HG02840 (cell line): ENCODE results near the gene CAMTA1.

ENCODE experiments used
- ATAC-seq: cut with Tn5 transposase; IDR thresholded peaks from one replicate; pipeline ENCODE4 v1.9.1; 2021; ENCODE audit warnings: mild to moderate bottlenecking, moderate library complexity, moderate number of reproducible peaks; ENCODE audit not compliant: unreplicated experiment, low FRiP score

Gene CAMTA1

DNA sequence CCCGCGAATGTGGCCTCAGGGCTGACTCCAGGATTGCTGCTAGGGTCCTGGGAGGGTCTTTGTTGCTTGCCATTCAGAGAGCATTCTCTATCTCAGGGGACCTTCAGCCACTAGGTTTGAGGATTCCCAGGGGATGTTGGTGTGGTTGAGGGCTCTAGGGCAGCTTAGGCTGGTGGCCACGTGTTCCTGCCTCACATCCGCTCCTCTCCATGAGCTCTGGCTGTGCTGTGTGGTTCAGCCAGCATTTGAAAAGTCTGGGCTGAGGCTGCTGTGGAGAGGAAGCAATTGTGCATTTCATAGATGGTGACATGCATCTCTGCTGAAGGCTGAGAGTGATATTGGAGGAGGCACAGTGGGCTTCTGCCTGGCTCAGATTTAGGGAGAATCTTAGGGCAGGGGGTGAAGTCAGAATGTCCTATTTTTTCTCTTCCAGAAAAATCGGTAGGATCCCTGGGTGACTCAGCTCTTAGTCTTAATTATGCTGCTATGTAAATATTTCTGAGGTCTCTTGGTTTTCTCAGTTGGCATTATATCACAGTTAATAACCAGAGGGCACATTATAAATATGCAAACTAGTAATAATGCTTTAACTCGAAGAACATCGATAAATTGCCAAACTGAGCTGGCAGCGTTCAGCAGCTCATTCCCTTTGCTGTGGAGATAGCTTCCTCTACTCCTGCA, 182.3 kb downstream of the CAMTA1 start:
- ATAC-seq, result no peak

DNA sequence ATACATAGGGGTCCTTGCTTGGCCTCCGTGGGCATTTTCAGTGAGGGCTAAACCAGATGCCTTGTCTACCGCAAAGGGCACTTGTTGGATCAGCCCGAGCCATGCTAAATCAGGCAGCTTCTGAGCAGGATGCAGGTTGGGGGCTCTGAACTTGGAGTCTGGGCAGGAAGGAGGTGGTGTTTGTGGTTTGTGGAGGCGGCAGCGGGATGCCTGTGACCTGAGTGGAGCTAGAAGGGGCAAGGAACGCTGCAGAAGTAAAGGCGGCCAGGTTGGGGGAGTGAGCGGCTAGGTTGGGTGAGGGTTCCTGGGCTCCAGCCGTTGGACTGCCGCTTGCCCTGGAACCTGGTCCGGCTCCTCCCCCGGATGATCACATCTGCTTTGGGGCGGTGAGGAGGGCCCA, 183.9 kb downstream of the CAMTA1 start:
- ATAC-seq, result no peak

DNA sequence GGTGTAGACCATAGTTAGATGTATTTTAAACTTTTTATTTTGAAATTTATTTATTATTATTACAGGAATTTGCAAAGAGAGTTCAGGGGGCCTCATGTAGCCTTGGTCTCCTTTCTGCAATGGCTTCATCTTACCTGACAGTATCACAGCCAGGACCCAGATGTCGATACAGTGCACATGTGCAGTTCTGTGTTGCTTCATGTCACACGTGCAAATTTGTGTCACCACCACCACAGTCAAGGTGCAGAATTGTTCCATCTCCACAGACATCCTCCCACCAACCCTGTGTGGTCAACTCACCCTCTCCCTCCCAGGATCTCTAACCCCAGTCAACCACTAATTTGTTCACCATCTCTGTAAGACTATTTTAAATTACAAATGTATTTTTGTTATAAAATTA, 184.5 kb downstream of the CAMTA1 start:
- no peak for ATAC-seq

DNA sequence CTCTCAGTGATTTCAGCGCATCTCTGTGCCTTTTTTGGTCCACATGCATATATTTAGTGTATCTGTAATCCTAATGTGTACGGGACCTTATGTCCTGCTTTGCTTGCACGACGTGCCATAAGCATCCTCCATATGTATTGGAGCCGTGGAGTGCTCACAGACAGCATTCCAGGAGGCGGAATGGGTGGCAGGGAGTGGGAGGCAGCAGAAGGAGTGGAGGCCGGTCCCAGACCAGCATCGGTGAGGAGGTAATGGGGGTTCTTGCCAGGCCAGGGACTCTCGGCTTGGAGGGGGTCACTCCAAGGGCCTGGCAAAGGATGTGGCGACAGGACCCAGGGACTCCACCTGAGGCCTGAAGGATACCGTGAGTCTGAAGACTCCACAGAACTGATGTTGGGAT, 185.0 kb downstream of the CAMTA1 start:
- ATAC-seq, result no peak

DNA sequence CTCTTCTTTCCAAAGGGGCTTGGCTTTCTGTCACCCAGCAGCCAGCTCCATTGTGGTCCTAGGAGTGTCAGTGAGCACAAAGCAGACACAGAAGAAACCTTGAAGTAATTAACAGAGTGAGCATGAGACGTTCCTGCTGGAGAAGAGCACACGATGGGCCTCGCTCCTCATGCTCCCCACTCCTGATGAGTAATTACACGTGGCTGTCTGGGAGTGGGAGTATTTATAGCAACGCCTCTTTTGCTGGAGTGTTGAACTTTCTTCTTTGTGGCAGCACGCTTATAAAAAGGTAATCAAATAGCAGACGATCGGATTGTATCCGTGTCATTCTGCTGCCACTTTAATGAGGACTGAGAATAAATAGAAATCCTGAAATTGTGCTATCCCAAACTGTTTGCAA, 185.8 kb downstream of the CAMTA1 start:
- no peak for ATAC-seq

DNA sequence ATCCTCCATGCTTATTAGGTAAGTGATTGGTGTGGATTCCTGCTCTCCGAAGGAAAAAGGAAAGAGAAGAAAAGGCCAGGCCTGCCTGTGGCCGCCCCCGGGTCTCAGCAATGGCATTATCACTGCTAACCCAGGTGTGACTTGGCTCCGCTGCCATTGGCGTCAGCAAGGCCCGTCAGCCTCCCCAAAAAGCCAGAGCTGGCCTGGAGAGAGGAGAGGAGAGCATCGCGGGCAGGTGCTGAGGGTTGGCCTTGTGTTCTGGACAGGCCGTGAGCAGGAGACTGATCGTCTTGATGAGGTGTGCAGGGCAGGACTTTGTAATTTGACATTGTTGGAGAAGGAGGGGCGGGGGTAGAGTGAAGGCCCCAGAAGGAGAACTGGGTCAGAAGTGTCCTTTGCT, 186.4 kb downstream of the CAMTA1 start:
- ATAC-seq, result no peak

DNA sequence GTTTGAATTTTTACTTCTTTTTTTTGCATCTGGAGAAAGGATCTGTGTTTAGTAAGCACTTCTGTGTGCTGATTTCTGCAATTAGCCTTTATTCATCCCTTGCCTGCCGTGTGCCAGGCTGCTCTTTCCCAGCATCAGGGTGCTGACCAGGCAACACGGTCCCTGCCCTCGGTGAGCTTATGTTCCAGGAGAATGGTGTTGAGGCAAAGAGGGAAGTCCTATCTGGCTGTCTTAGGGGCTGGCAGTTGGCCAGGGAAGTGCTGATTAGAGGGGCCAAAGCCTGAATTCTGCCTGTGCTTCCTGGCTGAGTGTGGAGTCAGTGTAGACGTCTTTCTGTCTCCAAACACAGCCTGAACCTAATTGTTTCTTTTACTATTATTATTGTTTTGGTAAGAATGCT, 187.1 kb downstream of the CAMTA1 start:
- ATAC-seq, result no peak

DNA sequence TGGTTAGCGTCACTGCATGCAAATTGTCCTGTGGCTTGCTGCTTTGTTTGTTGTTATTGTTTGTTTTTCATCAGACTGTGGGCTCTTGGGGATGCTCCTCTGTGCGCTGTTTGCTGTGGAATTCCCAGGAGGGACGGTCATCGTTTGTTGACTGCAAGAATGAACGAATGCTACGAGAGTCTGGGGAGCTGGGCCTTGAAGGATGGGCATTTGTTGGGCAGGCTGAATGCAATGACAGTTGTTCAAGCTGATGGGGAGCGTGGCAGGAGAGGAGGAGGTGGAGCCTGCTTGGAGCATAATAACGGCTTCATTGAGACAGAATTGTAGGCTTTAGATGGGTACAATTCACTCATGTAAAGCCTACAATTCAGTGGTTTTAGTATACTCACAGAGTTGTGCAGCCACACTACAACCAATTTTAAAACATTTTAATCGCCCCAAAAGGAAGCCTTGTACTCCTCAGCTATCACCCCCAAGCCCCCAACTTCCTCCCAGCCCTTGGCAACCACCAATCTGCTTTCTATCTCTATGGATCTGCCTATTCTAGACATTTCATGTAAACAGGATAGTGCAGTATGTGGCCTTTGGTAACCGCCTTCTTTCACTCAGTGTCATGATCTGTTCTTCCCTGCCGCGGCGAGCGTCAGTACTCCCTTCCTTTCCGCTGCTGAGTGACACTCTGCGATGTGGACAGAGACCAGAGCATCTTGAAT, 190.2 kb downstream of the CAMTA1 start:
- ATAC-seq, result no peak

DNA sequence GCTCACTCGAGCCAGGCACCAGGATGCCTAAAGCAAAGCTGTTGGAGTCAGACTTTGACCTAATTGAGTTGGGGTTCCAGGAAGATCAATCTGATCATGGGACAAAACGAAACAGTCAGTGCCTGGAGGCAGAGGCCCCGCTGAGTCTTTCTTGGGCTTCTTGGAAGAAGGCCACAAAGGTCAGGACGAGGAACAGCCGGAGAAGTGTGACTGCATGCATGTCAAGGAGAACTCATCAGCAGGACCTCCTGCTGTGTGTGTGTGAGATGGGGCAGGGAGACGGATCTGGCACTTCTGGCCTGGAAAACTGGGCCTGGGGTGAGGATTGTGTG, 190.8 kb downstream of the CAMTA1 start:
- no peak for ATAC-seq

DNA sequence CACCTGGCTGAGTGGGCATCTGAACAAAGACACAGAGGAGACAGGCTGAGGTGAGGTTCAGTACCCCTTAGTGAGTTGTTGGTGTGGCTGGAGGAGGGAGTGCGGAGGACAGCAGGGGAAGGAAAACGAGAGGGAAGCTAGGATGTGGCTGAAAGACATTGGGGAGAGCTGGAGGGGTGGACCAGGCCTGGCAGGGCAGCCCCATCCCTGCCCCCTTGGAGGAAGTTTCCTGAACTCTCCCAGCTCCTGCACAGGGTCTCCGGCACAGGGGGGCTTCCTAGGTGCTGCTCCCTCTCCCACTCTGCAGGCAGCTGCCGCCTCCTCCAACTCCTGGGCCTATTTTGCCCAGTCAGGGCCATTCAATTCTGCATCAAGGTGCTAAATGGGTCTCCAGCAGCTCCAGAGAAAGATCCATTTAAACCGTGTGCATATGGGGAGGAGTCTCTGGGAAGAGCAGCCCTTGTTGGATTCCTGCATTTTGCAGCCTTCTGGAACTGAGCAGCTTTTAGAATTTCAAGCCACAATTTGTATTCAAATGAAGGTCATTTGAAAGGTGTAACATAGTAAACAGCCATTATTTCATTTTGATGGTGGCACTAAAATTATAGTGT, 193.9 kb downstream of the CAMTA1 start:
- no peak for ATAC-seq

DNA sequence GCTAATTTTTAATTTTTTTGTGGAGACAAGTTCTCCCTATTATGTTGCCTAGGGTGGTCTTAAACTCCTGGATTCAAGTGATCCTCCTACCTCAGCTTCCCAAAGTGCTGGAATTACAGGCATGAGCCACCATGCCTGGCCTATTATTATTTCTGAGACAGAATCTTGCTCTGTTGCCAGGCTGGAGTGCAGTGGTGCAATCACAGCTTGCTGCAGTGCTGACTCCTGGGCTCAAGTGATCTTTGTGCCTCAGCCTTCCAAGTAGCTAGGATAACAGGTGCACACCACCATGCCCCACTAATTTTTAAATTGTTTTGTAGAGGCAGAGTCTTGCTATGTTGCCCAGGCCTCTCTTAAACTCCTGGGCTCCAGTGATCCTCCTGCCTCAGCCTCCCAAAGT, 196.3 kb downstream of the CAMTA1 start:
- ATAC-seq, result no peak

DNA sequence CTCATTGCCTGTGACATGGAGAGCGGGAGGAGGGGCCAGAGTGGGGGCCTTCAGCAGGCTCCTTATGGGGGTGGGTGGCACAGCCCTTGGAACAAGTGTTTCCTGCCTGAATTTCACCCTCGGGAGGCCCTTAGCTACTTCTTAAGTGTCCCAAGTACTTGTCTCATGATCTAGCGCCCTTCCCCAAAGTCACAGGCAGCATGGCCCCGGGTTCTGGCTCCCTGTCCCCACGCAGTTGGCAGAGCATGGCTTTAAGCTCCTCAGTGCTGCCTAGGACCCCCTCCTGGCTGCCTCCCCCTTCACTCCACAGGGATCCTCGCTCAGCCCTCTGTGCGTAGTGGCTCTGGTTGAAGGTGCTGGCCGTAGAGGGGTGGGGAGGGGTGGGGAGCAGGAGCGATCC, 197.2 kb downstream of the CAMTA1 start:
- ATAC-seq, result no peak

DNA sequence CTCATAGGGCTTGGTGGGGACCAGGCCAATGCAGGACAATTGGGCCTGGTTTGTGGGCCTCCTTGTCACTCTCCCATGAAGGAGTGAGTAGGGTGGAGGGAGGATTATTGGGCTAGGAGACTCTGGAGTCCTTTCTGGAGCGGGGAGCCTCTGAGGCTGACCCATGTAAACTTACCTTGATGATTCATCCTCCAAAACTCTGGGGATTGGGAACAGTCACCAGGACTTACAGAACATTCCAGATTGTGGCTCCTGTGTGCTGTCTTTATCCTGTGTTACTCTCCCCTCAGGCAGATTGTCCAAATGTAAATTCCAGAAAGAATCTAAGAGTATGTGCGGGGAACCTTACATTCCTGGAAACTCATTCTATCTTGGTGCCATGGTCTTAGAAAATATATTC, 197.6 kb downstream of the CAMTA1 start:
- no peak for ATAC-seq

DNA sequence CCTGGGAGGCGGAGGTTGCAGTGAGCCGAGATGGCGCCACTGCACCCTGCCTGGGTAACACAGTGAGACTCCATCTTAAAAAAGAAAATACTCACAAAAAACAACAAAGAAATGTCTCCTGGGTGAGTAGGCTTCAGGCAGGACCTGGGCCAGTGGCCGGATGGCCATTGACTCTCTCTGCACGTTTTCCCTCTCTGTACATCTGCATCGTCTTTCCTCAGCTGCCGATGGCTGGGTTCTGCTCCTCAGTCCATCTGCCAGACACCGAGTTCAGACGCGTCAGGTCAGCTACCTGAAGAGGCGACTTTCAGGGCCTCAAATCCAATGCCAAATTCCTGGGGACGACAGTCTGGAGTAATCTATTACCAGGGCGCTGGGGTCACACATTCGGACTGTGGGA, 199.3 kb downstream of the CAMTA1 start:
- ATAC-seq, result no peak

DNA sequence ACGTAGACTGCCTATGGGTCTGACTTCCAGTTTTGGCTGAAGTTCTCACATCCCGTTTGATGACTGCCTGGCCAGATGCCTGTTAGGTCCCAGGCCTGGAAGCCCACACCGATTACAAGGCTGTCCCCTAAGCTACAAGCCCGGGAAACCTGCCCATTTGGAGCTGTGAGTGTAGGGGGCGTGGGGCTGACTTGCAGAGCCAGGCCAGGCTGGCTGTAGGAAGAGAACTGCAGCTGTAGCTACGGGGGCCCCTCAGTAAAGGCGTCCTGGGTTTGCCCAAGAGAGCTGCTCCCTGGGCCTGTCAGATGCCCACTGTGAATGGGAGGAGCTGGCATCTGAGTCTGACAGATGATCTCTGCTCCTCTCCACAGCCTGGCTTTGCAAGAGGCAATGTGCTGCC, 199.7 kb downstream of the CAMTA1 start:
- ATAC-seq, result no peak

DNA sequence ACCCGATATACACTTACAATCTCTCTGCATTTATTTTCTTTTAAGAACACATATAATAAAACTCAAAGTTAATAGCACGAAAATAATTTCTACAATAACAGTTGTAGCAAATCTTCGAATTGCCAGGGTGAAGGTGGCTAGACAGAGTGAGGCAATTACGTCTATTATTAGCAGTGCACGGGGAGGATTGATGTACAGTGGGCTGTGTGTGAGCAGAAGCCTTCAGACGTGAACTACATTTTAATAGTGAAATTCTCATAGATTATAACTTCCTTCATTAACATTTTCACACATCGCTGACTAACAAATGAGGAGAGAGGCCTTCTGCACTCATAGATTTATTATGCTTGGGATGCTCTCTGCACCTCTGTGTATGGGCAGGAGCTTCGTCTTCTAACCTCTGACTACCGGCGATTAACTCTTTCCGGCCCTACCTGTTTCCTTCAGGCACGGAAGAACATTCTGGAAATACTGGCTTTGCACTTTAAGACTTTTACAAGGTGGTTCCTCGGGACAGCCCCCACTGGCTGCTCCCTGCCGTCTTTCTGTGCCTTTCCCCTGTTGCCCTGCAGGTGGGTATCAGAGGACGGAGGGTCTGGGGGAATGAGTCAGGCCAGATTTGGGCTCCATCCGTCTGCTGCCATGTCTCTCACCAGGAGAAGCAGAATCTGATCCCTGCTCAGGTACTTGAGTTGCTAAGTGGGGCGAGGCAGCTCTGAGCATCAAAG, 200.5 kb downstream of the CAMTA1 start:
- ATAC-seq, result no peak

DNA sequence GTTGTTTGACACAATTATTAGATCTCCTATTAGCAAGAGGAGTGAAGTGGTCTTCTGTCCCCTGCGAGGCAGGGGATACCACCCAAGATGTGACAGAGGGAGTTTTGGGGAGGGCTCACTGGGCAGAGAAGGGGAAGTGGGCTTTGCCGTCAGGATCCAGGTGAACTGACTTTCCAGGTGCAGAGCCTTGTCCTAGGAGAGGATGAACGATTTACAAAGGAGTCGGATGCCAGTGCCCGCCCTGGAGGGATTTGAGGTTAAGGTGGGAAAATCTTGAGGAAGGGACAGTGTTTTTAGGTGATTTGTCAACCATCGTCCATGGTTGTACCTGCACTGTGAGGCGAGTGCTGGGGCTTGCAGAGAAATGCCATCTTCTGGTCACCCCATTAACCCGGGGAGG, 201.0 kb downstream of the CAMTA1 start:
- no peak for ATAC-seq

DNA sequence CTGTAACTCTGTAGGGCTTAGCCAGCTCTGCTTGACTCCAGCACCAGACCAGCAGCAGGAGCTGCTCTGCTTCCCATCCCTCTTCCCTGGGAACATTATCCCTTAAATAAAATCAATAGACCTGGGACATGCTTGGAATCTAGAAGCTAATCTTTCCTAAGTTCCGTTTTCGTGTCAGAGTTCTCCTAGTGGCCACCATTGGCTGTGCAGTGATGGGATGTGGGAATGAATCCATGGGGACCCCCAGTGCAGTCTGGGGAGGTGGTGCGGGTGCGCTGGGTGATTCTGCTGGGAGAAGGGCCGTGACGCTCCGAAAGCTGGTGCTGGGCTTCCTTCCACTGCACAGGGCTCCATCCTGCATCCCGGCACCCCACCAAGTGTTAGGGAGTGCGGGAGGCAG, 202.7 kb downstream of the CAMTA1 start:
- no peak for ATAC-seq

DNA sequence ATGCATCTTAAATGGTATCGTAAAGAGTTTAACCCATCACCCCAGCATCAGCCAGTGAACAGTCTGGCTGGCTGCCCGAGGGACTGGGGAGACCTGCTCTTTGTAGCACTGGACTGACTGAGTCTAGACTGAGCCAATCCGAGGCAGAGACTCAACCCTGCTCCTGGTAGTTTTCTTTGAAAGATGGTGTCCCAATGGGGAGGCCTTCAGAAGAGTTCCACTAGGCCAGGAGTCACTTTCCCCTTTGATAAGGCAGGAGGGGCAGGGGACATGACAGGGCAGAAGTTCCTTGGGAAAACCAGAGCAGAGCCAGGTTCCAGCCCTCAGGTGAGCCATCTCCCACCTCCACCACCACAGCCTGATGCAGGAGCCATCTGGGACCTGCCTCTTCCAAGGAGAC, 203.5 kb downstream of the CAMTA1 start:
- ATAC-seq, result no peak

DNA sequence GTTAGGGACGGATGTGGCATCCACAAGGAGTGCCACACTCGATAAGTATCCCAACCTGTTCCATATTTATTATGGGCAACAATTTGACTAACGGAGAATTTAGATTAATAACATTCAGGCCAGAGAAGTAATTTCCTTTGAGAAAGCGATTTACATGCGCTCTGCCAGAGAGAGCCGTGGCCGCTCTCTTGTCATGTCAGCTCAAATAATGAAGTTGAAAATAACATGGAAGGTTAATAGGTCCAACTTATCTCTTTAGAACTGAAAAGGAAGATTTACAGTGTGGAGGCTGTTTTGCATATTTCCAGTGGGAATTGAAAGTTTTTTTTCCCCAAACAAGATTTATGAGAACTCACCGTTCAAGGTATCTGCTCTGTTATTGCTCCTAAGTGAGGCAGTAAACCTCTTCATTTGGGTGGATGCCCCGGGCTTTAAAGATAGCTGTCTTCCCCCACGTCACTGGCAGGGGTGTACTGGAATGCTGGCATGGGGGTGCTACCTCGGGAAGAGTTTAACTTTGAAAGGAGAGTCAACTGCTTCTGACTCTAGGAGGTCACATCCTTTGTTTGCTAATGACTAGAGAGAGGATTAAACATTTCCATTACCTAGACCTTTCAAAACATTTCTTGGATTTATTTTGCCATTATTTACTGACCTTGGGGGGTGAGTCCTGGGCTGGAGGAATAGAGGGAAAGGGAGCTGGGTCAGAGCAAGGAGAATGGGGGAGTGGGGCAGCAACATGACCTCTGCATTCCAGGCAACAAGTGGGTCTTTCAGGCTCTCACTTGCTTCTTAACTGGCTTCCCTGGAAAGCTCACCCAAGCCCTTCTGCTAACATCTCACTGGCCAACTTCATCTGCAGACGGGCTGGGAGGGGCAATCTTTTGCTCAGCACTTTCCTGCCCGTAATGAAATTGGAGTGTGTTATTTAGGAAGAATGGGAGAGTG, 204.2 kb downstream of the CAMTA1 start:
- ATAC-seq, result no peak
